GM19372 (cell line): ENCODE data around the gene PALLD.

Experiments used
- ATAC-seq: cut with Tn5 transposase; IDR thresholded peaks from one replicate; pipeline ENCODE4 v1.9.1; 2021; ENCODE audit warnings: mild to moderate bottlenecking, low read depth, moderate library complexity; ENCODE audit not compliant: unreplicated experiment

The PALLD gene

DNA sequence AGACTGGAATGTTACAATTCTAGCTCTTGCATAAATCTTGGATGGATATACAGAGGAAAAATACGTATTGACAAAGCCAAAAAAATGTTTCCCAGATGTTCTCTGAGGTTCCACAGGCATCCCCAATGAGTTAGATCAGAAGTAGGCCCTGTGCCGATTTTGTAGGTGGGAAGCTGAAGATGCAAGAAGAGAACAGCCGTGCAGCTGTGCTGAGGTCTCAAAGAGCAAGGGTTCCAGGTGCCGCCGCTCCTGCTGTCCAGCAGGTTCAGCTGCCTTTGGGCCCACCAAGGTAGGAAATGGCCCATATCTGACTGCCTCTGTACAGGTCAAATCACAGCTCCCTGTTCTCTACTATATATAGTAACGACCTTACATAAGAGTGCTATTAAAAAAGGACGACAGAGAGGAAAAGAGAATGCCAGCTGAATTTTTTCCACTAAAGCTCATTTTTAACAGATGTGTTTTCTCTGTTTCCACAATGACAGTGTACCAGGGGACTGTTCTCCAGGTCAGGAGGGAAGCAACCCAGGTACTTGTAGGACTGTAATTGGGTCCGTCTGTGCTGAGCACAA lies 357.6 kb downstream of the PALLD start:
- ATAC-seq = no peak

DNA sequence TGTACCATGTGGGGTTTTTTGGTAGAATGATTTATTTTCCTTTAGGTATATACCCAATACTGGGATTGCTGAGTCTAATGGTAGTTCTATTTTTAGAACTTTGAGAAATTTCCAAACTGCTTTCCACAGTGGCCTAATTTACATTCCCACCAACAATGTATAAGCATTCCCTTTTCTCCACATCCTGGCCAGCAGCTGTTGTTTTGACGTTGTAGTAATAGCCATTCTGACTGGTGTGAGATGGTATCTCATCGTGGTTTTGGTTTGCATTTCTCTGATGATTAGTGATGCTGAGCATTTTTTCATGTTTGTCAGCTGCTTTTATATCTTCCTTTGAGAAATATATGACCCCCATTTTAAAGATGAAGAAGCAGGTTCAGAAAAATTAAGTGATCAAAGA lies 359.5 kb downstream of the PALLD start:
- ATAC-seq = no peak

DNA sequence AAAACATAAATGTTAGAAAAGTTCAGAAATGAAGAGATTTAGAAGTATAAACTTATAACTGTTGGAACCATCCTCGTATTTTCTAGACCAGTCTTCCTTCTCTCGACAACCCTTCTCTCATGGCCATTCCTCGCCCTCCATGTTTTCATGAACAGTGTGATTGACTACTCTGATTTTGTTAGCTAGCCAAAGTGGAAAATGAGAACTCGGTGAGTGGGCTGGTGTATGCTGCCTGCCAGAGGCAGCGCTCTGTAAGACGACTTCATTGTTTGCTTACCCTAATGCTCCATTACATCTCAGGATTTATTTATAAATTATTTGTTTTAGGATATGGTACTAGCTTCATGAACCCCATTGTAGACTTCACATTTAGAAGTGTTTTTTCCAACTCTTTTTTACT lies 360.2 kb downstream of the PALLD start:
- no peak for ATAC-seq

DNA sequence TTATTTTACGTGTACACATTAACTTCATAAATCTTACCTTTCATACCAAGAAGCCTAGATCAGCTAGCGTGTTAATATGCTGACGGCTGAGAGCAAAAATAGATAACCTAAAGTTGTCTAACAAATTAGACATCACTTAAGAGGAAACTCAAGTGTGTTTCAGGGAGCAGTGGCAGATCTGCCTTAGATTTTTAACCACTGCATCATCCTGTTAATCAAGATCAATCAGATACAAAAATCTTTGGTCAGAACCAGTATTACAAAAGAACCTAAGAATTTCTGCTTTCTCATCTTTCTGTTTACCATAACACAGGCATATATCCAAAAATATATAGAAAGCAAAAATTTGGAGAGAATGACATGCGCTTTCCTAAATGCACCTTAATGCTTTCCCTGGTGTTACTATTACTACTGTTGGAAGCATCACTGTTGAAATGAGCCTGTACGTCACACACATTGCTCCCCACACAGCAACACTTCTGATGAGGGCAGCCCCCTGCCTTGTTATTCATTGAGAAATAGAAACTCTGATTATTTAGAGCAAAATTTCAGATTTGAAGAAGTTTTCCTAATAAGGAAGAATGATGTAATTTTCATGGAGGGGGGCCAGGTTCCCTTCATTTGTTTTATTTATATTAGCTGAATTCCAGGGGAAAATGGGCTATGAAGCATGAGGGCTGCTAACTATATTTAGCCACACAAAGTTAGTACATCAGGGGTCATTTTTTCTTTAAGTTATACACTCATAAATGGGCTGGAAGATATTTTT lies 360.9 kb downstream of the PALLD start:
- no peak for ATAC-seq

DNA sequence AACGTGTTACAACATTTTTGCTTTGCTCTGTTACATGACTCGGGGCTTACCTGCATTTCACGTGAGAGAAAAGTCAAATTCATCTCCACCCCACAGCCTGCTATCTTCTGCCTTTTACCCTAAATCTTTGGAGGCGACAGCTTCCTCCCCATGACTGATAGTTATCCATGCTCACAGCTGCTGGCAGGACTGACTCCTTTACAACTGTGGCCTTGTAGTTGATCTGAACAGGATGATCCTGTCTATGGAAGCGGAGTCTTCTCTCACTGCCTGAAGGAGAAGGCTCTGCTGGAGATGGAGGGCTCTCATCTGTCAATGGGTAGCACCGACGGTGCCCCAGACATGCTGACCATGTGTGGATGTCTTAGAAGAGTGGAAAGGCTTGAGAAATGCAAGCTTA lies 362.2 kb downstream of the PALLD start:
- no peak for ATAC-seq

DNA sequence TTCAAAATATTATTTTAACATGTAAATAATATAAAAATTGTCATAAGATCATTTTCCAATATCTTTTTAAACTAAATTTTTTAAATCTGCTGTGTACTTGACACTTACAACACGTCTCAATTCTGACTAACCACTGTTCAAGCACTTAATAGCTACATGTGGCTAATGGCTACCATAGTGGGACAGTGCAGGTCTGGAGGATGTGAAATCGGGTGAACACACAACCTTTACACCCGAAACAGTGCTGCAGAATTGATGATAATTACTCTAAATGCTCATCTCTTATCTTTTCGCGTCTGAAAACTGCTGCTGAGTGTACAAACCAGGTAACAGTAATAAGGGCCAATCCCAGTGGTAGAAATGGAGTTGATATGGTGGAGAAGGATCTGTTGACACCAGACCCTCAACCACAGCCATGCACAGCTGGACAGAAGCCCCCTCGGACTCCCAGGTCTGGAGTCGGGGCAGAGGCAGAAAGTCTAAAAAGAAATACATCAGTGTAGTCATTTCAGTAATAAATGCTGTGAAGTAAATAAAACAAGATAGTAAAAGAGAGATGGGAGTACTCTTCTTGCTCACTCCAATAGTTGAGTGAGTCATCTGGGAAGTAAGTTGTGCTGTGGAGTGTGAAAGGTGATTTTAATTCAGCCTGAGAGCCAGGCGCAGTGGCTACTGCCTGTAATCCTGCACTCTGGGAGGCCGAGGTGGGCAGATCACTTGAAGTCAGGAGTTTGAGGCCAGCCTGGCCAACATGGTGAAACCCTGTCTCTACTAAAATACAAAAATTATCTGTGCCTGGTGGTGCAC lies 363.2 kb downstream of the PALLD start:
- peak; percentile 84 for ATAC-seq

DNA sequence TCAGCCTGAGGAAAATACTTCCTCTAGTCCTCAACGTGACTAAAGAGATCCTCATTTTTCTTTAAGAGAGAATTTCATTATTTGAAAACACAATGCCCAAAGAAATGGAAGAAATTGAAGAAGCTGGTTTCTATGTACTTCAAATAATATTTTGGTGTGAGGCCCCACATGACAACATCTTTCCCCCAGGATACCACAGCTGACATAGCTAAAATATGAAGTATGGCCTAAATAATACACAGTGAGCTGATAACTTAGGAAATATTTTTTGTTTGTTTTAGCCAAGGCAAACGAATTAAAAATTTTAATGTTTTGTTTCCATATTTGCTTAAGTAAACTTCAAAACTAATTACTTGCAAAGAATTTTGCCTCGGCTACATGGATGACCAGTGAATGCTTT lies 364.0 kb downstream of the PALLD start:
- ATAC-seq = no peak

DNA sequence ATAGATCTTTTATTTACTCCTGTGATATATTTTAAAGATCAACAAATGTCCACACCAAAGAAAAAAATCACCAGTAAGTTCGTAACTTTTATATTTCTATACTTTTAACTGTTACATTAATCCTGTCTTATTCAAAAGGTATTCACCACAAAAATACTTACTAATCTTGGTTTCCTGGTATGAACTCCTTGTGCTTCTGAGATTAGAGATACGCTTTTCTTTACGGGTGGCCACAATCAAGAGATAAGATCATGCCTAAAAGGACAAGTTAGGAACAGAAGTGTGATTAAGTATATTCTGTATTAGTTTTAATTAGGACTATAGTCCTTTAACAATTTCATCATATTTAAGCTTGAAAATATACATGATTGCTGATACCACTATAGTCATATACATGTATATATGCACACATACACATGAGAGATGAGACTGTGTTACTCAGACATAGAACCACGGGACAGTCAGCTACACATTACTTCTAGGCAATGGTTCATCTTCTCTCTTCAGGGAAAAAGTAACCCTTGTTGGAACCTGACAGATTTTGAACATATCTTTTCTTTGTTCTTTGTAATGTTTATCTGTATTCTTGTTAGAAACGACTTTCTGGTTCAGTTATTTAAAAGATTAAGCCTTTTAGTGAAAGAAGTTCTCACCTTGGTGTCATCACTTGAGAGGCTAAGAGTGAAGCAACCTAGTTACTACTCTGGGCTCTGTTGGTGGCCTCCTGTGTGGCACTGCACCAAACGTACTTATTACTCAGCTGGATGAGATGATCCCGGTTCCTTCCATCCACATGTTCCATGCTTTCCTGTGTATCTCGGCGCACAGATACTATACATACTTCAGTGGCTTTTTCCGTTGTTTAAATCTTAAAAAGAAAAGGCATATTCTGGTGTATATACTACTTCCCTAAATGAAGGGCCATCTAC lies 367.1 kb downstream of the PALLD start:
- no peak for ATAC-seq

DNA sequence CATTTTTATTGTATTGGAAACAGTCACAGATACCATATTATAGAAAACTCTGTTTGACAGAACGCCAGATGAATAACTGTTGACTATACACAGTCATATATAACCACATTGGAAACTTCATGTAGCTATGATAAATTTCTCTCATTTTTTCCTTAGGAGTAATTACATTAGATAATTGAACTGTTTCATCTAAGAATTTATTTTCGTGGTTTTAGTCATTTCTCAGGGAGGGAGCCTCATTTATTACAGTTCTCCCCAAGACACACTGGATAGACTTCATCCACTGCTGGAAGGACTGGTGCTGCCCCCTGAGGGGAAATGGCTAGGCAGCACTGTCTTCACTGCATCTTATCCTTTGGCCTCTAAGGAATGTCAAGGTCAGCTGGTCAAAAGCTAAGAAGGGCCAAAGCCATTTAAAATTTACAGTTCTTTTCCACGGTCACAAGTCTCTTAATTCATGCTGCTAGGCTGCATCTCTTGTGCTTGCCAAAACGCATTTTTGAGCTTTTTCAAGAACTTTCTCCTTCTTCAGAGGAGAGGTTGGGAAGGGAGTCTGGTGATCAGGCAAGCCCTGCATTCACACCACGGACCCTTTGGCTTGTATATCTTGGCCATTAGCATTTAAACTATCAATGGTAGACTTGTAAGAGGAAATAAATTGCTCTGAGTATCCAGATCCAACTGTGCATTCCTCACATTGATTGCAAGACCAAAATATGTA lies 368.1 kb downstream of the PALLD start:
- ATAC-seq = no peak

DNA sequence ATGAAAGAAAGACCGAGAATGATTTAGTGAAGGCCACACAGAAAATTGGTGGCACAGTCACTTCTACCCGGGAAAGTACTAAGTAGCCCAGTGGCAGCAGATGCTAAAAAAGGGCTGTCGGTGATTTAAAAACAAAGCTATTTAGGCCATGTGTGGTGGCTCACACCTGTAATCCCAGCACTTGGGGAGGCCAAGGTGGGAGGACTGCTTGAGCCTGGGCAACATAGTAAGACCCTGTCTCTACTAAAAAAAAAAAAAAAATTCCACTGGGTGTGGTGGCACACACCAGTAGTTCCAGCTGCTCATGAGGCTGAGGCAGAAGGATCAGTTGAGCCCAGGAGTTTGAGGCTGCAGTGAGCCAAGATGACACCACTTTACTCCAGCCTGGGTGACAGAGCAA lies 369.0 kb downstream of the PALLD start:
- no peak for ATAC-seq

DNA sequence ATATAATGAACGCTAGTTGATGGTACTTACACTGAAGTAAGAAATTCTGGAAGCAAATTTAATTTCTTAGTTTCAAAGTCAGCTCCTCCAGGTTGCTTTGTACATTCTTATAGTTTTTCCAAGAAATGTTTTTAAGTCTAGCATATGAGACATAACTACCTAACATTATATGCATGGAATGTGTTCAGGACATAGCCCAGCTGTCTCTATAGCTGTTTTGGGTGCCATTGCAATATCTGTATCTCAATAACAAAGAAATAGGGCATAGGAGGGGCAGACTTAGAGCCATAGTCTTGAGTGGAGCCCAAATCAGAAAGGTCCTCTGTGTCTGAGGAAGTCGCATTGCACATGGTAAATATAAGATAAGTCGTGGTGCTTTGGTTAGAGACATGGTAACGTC lies 369.8 kb downstream of the PALLD start:
- no peak for ATAC-seq

DNA sequence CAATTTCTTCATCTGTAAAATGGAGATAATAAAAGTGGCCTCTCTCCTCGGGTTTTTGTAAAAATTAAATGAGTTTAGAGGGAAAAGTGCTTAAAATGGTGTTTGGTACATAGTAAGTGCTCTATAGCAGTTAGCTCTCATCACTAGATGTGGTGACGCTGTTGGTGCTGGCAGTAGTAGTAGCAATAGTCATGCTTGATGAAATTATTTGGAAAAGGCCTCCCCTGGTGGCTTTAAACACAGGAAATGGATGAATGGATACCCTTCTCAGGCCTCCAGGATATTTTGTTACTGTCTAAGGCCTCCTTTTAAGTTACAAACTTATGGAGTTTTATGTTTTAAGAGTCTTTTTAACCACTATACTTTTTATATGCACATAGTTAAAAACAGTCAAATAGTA lies 370.3 kb downstream of the PALLD start:
- ATAC-seq = no peak

DNA sequence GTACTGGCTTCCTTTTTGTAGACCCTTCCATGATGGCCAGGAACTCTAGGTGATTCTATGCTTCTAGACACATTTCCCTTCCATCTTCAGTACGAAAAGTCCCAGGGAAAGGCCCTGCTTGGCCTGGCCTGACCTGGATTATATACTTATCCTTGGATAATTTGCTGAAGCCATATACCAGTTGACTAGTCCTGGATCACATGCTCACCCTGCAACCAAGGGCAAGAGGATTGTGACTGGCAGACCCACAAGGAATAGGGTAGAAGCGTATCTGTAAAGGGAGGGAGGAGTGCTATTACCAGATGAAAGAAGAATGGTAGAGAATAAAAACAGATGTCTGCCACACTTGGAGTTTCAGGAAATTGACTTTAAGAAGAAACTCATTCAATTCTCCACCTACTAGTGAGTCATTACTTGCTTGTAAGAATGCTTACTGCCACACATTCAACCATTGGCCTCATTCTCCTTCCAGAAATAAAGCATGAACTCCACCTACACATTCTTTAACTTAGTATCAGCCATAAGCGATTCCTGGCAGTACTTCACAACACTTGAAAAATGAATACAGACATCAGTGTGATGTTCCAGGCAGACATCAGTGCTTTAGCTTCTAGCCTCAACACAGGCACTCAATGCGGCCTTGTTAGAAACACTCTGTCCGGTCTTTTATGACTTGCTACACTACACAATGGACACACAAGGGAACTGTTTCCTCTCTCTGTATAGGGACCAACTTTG lies 371.4 kb downstream of the PALLD start:
- ATAC-seq = no peak

DNA sequence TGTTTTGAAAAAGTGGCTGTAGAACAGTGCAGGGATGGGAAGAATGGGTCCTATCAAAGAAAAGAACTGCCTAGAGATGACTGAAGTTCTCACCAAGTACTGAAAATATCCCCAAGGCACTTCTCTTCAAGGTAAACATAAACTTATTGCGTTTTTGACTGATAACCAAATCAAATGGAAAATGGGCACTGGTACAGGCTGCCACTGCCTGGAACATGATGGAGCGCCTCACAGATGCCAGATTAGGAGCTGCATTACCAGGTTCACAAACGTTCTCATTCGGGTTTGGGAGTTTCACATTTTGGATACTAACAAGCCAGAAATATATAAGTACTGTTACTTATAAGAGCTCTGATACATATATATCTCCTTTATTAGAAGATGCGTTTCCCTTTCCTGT lies 371.9 kb downstream of the PALLD start:
- no peak for ATAC-seq

DNA sequence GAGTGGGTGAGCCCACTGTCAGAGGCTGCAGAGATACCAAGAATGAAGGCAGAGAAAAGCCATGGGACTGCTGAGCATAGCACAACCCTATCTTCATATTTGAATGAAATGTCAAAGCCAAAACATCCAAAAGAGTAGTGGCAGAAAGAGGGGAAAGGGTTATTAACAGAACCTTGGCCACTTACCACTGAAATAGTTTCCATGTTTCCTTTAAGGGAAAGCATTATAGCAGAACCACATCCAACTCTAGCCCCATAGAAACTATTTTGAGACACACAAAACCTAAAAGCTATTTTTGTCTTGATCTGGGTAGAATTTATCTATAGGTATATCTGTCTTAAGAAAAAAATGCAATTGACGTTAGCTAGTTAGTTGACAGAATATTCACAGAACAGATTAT lies 373.2 kb downstream of the PALLD start:
- ATAC-seq = no peak

DNA sequence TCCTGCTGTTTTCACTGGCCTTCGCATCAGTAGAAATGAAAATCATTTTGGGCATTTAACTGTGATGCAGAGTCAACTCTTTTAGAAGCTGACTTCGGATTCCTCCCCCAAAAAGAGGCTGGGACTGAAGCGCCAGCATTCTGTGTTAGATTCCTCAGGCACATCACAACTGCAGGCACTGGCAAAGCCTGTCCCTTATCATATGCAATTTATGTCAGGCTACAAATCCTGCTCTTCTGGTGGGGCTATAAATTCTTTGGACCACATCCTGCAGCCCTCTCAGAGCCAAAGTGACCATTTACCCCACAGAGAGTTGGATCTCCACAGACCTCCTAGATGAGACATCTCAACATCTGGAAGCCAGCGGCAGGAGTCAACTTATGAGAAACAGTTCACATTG lies 374.8 kb downstream of the PALLD start:
- ATAC-seq = no peak

DNA sequence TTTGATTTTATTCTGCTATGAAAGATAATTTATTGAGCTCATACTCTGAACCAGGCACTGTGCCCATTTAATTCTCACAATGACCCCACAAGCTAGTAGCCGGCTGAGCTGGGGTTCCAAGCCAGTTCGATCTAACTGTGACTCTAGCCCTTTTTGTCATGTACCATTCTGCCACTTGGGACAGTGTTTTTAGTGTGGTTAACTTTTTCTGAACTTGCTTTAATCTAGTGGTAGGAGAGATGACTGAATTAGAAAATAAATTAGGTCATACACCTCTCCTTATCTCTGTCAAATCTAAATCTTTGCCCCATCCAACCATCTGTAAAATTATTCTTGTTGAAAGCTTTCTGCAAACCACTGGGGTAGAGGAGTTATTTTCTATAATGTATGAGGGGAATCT lies 377.2 kb downstream of the PALLD start:
- ATAC-seq = no peak

DNA sequence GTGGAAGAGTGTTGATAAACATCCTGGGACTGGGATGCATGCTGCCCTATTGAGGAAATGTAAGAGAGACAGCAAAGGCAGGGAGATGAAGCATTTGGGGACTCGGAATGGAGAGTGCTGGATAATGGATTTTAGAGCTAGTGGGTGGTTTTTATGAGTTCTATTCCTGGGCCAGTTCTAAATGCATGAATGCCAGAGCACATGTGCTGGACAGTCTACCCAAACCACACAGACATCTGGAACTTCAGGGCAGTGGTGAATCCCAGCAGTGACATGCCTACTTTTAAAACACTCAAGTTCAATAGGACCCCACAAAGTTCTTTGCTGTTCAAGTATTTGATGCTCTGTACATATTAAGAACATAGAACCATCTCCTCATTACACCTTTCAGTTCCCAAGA lies 379.3 kb downstream of the PALLD start:
- no peak for ATAC-seq
